SK-N-SH treated with all-trans-retinoic acid at 6 μM for 48 hours (cell line): Measurements from ENCODE around the gene FAM171A1.

Source experiments
- ARNTL ChIP-seq: fragments of 450-650 bp; formaldehyde crosslinking; IDR thresholded peaks from 2 replicates; pipeline ENCODE4 v1.5.0; 2020; ENCODE audit warnings: low read depth, mild to moderate bottlenecking, moderate library complexity, borderline replicate concordance
- CSDC2 ChIP-seq: fragments of 250-450 bp; sonication (Bioruptor Pico); IDR thresholded peaks from 2 replicates; pipeline ENCODE4 v1.5.0; 2020; ENCODE audit warnings: mild to moderate bottlenecking, moderate library complexity
- CSRNP3 ChIP-seq: fragments of 250-450 bp; sonication (Bioruptor Pico); IDR thresholded peaks from 2 replicates; pipeline ENCODE4 v1.5.1; 2021; ENCODE audit warnings: mild to moderate bottlenecking, moderate library complexity
- ESRRG ChIP-seq: fragments of 250-450 bp; sonication (Bioruptor Pico); IDR thresholded peaks from 2 replicates; pipeline ENCODE4 v1.6.1; 2021; ENCODE audit warnings: mild to moderate bottlenecking
- ISL1 ChIP-seq: fragments of 250-450 bp; sonication (Bioruptor Pico); IDR thresholded peaks from 2 replicates; pipeline ENCODE4 v2.1.2; 2022; ENCODE audit warnings: mild to moderate bottlenecking, moderate library complexity
- OSR1 ChIP-seq: fragments of 250-450 bp; sonication (Bioruptor Pico); IDR thresholded peaks from 2 replicates; pipeline ENCODE4 v1.8.0; 2022; ENCODE audit warnings: moderate library complexity, mild to moderate bottlenecking, inconsistent platforms
- PPARA ChIP-seq: fragments of 250-450 bp; sonication (Bioruptor Pico); IDR thresholded peaks from 2 replicates; pipeline ENCODE4 v1.5.0; 2020; ENCODE audit warnings: mild to moderate bottlenecking, borderline replicate concordance
- RARB ChIP-seq: fragments of 250-450 bp; sonication (Bioruptor Pico); IDR thresholded peaks from 2 replicates; pipeline ENCODE4 v1.8.0; 2021; ENCODE audit warnings: mild to moderate bottlenecking, moderate library complexity
- SNAI2 ChIP-seq: fragments of 250-450 bp; sonication (Bioruptor Pico); IDR thresholded peaks from 2 replicates; pipeline ENCODE4 v1.5.0; 2020; ENCODE audit warnings: mild to moderate bottlenecking, moderate library complexity
- ZFP30 ChIP-seq: fragments of 450-650 bp; formaldehyde crosslinking; IDR thresholded peaks from 2 replicates; pipeline ENCODE4 v1.5.0; 2022; ENCODE audit warnings: mild to moderate bottlenecking, moderate library complexity
- TF ChIP-seq, protein P1 (sequence below): fragments of 250-450 bp; sonication (Bioruptor Pico); IDR thresholded peaks from 2 replicates; pipeline ENCODE4 v1.8.0; 2020; ENCODE audit warnings: mild to moderate bottlenecking, moderate library complexity, borderline replicate concordance
- TF ChIP-seq, protein P2 (sequence below): fragments of 250-450 bp; sonication (Bioruptor Pico); IDR thresholded peaks from 2 replicates; pipeline ENCODE4 v1.5.1; 2020; ENCODE audit warnings: low read depth, mild to moderate bottlenecking, moderate library complexity
- TF ChIP-seq, protein P3 (sequence below): fragments of 250-450 bp; sonication (Bioruptor Pico); IDR thresholded peaks from 2 replicates; pipeline ENCODE4 v1.5.0; 2020; ENCODE audit warnings: mild to moderate bottlenecking, moderate library complexity

DNA sequence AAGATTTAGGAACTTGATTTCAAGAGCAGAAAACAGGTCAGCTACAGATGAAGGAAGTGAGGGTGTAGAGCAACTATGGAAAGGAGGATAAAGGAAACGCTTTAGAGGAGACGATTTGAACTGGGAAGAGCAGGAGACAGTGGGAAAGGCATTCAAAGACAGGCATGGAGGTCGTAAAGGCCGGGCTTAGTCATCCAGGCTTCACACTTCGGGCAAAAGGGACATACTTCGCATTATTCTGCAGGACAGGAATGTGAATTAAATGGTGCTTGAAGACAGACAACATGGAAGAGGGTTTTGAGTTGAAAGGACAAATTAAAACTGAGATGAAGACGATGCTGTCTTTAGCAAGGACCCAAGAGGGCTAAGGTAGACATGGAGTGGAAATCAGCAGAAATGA is 8.1 kb downstream of the FAM171A1 start:
- TF ChIP-seq ISL1 (CRISPR knock-in tag), result no peak
- no peak for TF ChIP-seq PPARA
- TF ChIP-seq, protein P1, sequence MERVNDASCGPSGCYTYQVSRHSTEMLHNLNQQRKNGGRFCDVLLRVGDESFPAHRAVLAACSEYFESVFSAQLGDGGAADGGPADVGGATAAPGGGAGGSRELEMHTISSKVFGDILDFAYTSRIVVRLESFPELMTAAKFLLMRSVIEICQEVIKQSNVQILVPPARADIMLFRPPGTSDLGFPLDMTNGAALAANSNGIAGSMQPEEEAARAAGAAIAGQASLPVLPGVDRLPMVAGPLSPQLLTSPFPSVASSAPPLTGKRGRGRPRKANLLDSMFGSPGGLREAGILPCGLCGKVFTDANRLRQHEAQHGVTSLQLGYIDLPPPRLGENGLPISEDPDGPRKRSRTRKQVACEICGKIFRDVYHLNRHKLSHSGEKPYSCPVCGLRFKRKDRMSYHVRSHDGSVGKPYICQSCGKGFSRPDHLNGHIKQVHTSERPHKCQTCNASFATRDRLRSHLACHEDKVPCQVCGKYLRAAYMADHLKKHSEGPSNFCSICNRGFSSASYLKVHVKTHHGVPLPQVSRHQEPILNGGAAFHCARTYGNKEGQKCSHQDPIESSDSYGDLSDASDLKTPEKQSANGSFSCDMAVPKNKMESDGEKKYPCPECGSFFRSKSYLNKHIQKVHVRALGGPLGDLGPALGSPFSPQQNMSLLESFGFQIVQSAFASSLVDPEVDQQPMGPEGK (CRISPR knock-in tag), result no peak
- TF ChIP-seq ZFP30 (CRISPR knock-in tag), result no peak
- TF ChIP-seq CSRNP3 (CRISPR knock-in tag), result no peak
- no peak for TF ChIP-seq ARNTL (CRISPR knock-in tag)
- no peak for TF ChIP-seq OSR1 (CRISPR knock-in tag)
- TF ChIP-seq ESRRG (CRISPR knock-in tag), result no peak
- TF ChIP-seq, protein P2, sequence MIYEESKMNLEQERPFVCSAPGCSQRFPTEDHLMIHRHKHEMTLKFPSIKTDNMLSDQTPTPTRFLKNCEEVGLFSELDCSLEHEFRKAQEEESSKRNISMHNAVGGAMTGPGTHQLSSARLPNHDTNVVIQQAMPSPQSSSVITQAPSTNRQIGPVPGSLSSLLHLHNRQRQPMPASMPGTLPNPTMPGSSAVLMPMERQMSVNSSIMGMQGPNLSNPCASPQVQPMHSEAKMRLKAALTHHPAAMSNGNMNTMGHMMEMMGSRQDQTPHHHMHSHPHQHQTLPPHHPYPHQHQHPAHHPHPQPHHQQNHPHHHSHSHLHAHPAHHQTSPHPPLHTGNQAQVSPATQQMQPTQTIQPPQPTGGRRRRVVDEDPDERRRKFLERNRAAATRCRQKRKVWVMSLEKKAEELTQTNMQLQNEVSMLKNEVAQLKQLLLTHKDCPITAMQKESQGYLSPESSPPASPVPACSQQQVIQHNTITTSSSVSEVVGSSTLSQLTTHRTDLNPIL, result no peak
- TF ChIP-seq CSDC2 (CRISPR knock-in tag), result no peak
- no peak for TF ChIP-seq RARB
- no peak for TF ChIP-seq SNAI2
- TF ChIP-seq, protein P3, sequence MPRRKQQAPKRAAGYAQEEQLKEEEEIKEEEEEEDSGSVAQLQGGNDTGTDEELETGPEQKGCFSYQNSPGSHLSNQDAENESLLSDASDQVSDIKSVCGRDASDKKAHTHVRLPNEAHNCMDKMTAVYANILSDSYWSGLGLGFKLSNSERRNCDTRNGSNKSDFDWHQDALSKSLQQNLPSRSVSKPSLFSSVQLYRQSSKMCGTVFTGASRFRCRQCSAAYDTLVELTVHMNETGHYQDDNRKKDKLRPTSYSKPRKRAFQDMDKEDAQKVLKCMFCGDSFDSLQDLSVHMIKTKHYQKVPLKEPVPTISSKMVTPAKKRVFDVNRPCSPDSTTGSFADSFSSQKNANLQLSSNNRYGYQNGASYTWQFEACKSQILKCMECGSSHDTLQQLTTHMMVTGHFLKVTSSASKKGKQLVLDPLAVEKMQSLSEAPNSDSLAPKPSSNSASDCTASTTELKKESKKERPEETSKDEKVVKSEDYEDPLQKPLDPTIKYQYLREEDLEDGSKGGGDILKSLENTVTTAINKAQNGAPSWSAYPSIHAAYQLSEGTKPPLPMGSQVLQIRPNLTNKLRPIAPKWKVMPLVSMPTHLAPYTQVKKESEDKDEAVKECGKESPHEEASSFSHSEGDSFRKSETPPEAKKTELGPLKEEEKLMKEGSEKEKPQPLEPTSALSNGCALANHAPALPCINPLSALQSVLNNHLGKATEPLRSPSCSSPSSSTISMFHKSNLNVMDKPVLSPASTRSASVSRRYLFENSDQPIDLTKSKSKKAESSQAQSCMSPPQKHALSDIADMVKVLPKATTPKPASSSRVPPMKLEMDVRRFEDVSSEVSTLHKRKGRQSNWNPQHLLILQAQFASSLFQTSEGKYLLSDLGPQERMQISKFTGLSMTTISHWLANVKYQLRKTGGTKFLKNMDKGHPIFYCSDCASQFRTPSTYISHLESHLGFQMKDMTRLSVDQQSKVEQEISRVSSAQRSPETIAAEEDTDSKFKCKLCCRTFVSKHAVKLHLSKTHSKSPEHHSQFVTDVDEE (CRISPR knock-in tag), result no peak
